ENCODE results near the gene LRRC74A.

Gene LRRC74A

DNA sequence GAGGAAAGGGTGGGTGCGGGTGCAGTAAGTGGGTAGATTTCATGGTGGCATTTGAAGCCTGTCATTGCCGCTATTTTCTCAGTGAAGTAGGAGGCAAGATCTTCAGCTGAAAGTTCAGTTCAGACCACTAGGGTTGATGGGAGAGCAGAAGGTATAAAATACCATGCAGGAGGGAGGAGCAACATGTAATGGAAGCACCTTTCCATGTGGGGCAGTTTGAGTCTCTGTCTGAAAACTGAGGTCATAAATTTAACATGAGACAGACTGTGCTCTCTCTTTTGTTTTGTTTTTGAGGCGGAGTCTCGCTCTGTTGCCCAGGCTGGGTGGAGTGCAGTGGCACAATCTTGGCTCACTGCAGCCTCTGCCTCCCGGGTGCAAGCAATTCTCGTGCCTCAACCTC lies 22.7 kb downstream of the LRRC74A start:
- no peak for DNase-seq (ENCODE audit: low spot score)

DNA sequence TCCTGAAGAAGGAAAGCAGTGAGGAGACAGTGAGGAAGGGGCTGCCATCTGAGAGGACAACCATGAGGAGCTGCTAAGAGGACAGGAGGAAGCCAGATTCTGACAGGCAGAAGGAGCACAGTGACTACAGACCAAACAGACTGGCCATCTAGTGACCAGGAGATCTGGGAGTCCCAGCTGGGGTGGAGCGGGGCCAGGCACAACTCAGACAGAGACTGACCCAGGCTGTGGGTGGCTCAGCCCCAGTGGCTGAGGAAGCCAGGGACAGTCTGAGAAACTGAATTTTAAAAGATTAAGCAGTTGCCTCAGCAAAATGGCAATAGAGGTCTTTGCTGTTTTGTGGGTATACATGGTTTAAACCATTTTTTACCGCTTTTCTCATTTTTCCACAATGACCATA lies 28.9 kb downstream of the LRRC74A start:
- DNase-seq (ENCODE audit: low spot score) = no peak

DNA sequence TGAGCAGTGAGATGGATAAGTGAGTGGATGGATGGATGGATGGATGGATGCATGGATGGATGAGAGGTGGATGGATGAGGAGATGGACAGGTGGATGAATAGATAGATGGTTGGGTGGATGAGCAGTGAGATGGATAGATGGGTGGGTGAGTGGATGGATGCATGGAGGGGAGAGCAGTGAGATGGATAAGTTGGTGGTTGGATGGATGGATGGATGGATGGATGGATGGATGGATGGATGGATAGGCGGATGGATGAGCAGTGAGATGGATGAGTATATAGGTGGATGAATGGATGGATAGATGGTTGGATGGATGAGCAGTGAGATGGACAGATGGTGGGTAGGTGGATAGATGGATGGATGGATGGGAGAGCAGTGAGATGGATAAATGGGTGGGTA lies 30.6 kb downstream of the LRRC74A start:
- no peak for DNase-seq (ENCODE audit: low spot score)

DNA sequence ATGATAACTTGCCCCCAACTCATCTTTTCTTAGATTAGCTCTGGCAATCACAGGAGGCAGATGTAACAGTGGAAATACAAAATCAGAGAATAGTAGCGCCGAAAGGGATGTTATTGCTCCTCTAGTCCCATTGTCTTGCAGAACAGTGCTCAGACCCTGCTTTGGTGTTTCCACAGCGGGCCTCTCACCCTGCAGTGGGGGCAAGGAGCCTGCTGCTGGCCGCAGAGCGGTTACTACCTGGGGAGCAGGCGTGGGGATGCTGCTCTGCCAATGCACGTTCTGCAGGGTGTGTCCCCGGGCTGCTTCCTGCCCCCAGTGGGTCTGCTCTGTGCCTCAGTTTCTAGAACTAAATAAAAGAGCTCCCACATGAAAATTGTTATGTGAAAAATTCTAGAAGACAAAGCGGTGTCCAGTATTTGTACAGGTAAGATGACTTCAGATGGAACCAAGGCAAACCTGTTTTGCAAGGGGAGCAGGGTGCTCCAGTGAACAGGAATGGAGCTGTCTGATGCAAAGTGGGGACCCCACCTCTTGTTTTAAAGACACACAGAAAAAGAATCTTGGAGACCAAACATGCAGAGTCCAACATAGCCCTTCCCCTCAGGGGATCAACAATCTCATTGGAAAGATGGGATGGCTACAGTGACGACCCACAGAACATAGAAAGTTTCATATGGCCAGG lies 35.5 kb downstream of the LRRC74A start:
- DNase-seq (ENCODE audit: low spot score) = no peak

DNA sequence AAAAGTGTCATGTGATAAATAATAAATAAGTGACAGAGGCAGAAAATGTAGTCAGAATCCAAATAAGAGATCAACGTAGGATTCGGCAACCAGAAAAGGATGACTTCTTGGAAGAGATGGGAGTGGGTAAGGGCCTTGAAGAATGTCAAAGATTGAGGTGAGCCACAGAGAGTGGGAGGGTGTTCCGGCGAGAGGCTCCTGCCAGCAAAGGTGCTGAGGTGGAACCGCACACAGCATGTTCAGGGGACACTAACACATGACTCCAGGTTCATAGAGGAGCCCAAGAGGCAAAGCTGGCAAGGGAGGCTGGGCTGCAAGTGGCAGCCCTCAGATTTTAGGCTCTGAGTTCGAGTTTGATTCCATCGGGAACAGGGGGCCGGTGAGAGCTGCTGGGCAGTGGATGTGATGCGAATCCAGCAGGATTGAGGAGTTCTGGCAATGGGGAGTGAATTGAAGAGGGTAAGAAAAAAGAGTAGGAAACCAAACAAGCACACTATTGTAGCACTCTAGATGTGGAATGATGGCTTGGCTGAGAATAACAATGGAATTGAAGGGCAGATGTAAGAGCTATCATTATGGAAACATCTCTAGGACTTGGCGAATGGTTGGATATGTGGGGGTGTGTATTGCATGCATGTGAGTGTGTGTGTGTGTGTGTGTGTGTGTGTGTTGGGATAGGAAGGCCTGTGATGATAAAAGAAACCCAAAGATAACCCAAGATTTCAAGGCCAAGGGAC lies 36.5 kb downstream of the LRRC74A start:
- no peak for DNase-seq (ENCODE audit: low spot score)

DNA sequence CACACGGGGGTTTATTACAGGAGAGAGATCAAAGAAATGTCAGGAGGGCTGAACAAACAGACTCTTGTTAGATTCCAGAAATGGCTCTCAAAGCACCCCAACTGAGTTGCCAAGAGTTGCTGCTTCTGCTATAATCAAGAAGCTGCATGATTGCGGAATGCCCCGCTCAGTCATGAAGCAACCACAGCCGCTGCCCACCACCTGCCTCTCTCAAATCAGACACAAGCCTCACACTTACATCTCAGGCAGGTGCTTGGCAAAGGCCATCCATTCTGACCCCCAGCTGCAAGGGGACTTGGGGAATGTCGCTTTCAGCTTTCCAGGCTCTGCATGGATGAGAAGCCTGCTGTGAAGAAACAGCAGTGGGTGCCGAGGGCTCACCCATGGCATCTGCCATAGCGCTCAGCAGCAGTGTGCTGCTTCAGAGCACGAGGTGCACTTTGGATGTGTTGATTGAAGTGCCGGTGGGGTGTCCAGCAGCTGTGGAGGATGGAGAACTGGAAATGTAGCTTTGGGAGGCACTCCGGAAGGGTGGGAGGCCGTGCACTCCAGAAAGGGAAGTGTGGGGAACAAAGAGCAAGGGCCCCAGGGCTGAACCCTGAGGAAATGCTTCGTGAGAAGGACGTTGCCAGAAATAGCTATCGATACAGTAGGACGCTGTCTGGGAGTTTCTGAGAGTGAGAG lies 37.7 kb downstream of the LRRC74A start:
- DNase-seq (ENCODE audit: low spot score) = no peak

DNA sequence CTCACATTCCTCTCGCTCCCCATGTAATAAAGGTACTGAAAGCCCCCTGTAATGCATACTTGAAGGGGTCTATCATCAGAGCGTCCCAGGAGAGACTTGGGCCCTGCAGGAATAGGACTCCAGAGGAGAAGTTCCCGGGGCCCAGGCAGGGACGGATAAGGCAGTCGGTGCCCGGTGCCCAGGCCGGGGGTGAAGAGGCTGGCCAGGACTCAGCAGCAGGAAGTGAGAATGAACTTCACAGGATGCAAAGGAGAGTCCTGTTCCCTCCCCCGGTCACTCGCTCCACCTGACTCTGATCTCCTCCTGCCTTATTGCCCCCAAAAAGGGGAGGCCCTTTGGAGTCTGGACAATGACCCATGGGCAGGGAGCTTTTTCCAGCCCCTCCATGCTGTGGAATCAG lies 40.2 kb downstream of the LRRC74A start:
- no peak for DNase-seq (ENCODE audit: low spot score)

DNA sequence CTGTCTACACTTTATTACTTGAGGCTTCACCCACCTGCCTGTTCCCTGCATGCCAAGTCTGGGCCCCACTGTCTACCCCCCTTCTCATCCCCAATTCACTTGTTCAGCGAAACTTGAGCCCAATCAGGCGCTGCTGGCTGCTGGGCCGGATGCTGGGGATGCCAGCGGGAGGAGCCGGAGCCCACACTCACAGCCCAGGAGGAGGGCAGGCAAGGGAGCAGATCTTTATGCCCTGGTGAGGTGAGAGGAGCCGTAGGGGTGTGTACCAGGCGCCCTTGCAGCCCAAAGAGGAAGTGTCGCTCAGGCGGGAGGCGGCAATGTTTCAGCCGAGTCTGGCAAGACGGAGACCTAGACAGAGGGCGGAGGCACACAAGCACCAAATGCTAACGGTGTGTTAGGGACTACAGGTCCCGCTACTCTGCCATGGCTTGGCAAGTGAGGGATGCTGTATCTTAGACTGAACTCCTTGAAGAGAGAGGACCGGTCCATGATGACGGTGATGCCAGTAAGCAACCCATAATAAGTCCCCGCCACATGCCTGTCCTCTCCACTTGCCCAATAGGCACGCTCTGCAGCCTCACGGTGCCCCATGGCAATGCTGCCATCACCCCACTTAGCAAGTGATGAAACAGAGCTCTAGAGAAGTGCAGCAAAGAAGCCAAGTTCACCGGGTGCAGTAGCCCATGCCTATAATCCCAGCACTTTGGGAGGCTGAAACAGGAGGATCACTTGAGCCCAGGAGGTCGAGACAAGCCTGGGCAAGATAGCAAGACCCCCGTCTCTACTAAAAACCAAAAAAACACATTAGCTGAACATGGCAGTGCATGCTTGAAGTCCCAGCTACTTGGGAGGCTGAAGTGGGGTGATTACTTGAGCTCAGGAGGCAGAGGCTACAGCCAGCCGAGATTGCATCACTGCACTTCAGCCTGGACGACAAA lies 41.6 kb downstream of the LRRC74A start:
- DNase-seq (ENCODE audit: low spot score) = no peak

DNA sequence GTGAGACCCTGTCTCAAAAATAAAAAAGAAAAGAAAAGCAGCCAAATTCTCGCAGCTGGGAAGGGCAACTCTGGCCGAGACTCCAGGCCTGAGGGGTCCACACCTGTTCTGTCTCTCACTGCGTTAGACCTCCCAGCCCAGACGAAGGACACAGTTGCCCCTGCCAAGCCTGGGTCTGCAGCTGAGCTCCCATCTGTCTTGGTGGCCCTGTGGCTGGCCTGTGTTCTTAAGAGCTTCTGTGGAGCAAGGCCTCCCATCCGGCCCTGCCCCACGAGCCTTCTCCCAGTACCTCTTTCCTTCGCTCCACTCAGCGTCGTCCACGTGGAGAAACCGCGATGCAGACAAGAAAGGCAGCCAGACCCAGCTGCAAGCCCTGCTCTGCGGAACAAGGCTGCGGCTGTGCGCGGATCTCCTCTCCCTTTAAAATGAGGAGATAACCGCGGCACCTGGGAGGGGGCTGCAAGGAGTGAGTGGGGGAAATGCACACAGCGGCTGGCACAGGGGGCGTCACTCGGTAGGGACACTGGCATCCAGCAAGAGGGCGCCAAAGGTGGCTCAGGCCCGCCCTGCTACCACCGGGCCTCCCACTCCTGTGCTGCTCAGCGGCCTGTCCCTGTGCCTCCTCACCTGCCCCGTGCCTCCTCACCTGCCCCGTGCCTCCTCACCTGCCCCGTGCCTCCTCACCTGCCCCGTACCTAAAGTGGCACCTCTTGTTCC lies 42.4 kb downstream of the LRRC74A start:
- DNase-seq (ENCODE audit: low spot score) = no peak

DNA sequence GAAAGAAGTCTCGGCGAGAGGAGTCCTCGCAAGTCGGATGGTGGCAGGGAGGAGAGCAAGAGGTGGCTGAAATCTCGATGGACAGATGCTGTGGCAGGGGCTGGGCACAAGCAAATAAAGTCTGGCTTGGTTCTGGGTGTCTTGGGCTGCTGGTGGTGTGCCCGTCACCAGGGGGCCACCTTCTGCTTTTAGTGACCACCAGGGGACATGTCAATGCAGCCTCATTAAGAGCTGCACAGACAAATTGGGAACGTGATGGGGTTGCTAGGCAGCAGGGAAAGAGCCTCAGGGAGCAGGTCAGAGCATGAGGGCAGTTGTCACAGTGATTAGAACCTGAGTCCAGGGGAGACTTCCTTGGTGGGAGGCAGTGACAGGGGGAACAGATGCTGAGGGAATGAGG lies 44.0 kb downstream of the LRRC74A start:
- no peak for DNase-seq (ENCODE audit: low spot score)

DNA sequence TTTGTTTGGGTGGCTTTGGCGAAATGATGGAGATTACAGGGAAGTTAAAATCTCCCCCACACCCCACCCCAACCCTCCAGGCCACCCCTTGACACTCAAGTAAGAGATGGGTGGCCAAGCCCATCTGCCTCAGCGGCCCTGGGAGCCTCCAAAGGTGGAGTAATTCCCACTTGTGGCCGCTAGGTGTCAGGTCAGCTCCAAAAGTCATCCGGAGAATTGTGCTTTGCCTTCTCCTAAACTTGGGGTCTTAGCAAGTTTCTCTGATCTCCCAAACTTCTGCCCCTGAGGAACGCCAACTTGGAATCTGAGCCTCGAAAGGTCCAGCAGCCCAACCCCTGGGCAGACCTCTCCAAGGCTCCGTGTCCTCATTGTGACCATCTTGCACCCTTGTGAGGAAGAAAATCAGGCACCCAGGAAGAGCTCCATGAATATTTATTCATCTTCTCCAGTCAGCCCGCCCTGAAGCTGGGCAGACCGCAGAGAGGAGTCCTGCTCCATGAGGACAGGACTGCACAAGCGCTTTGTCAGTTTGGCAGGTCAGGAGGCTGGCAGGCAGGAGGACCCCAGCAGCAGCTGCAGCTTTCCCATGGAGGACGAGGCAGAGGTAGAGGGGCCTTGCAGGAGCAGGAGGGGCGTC lies 46.7 kb downstream of the LRRC74A start:
- DNase-seq (ENCODE audit: low spot score) = peak; percentile 83

DNA sequence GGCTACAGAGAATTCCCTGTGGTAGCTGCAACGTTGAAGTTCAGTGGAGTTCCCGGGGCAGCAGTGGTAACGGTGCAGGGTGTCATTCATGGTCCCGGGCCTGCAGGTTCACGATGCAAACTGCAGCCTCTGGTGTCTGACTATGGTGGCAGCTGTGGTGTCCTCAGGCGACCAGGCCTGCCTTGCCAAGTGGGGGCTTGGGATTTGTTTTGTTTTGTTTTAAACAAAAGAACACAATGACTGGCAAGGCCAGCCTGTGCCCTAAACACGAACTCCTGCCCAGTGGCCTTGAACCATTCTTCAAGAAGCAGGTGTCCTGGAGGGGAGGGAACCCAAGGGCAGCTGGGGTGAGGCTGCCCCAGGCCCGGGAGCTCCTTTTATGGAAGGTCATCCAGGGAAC lies 48.5 kb downstream of the LRRC74A start:
- no peak for DNase-seq (ENCODE audit: low spot score)

DNA sequence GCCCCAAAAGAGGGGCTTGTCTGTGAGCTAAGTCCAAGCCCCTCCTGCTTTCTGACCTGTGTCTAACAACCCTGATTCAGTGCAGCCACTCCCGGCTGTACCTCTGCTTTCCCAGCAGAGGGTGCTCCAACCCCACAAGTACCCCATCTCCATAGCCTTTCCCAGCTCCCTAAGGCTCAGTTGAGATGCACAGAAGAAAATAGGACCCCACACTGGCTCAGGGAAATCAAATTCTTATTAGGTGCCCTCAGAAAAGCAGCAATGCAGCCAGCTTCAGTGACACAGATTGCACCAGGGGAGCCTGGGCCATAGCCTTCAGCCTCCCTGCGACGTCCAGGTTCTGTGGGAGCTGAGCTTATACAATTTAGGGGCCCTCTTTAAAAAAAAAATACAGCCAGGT lies 49.9 kb downstream of the LRRC74A start:
- DNase-seq (ENCODE audit: low spot score) = peak; percentile 89

DNA sequence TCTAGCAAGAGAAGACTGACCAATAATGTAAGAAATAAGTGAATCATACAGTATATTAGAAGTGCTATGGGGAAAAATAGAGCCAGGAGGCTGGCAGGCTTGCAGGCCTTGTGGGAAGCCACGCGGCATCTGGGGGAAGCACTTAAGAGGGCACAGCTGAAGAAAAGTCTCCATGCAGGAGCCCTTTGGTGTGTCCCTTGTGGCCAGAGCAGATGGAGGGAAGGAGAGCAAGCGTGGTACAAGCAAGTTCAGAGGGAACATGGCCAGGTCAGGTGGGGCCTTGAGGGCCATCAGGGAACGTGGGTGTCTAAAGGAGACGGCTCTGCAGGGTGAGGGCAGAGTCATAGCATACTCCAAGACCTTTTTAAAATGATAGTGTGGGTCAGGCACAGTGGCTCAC lies 51.7 kb downstream of the LRRC74A start:
- no peak for DNase-seq (ENCODE audit: low spot score)

DNA sequence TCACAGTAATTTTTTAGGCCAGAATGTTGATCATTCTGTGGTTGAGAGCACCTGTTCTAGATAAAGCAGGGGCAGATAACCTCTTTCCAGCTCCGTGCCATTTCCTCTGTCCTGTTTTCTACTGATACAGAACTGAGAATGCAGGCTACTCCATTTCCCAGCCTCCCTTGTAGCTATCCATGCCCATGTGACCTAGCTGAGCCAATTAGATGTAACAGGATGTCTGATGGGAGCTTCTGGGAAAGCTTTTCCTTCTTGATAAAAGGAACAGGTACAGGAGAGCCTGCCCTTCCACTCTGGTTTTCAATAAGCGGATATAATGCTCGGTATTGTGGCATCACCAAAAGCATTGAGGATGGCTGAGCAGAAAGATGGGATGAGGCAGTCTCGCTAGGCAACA lies 54.2 kb downstream of the LRRC74A start:
- DNase-seq (ENCODE audit: low spot score) = no peak

DNA sequence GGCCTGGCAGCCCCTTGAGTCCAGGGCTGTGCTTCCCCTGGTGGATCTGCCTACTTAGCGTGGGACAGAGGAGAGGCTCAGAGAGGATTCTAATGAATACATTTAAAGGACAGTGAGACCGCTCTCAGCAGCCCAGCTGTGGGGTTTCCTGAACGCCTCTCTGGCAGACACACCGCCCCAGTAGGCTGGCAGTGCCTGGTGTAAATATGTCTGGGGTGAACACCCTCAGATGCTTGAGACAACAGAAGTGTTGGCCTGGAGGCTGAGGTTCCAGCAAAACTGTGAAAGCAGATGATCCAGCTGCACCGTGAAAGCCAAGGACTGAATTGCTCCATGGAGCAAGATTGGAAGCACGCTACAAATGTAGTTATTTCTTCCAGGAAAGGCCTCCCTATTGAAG lies 55.1 kb downstream of the LRRC74A start:
- DNase-seq (ENCODE audit: low spot score) = no peak

DNA sequence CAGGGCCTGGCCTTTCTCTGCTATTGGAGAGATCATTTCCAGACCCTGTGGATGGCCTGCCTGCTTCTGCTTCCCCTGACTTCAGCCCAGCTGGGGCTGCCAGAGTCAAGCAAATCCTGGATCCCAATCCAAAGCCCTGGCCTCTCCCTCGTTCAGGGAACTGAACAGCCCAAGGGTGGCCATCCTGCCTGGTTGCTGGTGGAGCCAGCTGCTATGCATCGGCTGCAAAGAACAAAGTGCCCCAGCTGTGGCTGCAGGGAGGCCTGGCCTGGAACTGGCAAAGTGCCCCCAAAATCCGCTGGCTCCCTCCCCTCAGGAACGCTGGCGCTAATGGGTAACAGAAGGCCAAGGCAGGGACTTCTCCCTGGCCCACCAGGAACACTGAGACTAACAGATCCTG lies 56.4 kb downstream of the LRRC74A start:
- DNase-seq (ENCODE audit: low spot score) = no peak

DNA sequence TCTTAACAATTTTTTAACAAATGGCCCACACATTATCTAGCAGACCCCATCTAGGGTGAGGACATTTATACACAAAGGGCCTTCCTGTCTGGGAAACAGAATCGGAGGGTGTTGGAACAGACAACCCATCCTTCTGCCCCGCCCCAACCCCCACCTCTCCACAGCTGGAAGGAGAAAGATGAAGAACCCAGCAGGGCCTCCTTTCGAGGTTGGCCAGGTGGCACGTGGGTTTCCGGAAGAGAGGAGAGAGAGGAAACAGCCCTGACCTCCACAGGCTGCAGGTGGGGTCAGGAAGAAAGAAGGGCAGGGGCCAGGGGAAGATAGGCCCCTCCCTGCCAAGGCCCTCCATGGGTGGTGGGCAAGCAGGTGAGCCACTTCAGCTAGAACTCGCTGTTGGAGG lies 57.2 kb downstream of the LRRC74A start:
- no peak for DNase-seq (ENCODE audit: low spot score)

DNA sequence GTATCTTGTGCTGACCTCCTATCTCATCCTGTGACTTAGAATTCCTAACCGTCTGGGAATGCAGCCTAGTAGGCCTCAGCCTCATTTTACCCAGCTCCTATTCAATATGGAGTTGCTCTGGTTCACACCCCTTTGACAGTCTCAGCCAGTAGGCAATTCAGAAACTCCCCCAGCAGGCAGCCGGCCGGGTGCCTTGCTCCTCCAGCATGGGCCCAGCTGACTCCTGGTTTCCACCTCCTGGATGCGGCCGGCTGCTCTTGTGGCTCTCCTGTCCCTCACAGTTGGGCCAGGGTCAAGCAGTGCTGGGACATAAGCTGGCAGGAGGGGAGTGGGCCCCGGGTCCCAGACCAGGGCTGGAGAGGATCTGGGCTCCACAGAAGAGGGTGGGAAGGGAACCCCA lies 58.2 kb downstream of the LRRC74A start:
- DNase-seq (ENCODE audit: low spot score) = no peak

DNA sequence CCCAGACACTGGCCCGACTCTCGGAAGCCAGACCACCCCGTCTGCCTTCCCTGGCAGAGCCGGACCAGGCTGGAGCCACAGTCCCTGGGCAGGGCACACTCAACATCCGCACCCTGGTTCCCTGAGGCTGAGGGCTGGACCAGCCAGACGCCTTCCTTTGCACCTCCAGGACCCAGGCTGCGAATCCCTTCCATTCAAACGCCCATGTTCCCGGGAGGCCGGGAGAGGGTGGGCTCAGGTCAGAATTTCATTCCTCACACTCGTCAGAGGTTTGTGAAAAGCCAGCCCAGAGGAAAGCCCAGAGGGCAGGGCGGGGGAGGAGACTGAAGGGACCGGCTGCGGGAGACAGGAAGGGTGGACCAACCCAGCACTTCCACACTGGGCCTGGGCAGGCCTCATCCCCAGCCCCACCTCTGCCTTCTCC lies 58.7 kb downstream of the LRRC74A start:
- no peak for DNase-seq (ENCODE audit: low spot score)

DNA sequence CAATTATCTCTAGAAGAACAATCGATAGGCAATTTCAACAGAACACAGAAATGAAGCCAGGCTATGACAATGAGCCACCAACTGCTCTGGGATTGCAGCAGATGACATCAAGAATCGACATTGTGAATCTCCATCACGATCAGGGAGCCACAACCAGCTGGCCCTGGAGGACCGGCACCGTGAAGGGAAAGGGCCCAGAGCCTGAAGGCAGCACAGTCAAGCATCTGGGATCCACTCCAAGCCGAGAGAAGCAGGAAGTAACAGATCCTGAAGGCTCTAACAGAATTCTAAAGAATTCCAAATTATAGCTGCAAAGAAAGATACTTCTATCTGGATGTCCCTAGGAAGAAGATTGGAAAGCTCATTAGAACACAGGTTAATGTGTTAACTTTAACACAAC lies 61.0 kb downstream of the LRRC74A start:
- DNase-seq (ENCODE audit: low spot score) = peak; percentile 70
